A673 (cell line): ENCODE measurements around the gene SFT2D2.

Experiments
- CTCF ChIP-seq: fragments of 300-800, 200-600 bp; sonication (generic); conservative IDR thresholded peaks from 2 replicates; pipeline ENCODE4 v1.5.1; 2017; ENCODE audit warnings: low read depth, mild to moderate bottlenecking, antibody characterized with exemption, low read length, moderate library complexity, mixed read lengths
- EZH2 ChIP-seq: fragments of 200-600 bp; sonication (generic); IDR thresholded peaks from 2 replicates; pipeline ENCODE4 v1.6.1; 2017; ENCODE audit warnings: borderline replicate concordance, low read depth, mild to moderate bottlenecking, mixed read lengths, antibody characterized with exemption, low read length; ENCODE audit not compliant: poor library complexity, severe bottlenecking

- no peak for TF ChIP-seq EZH2
- TF ChIP-seq CTCF, result peak; percentile 75
These were observed 9.2 kb downstream of the SFT2D2 start for GRCh38 chr1:168234846-168235547.
